Endothelial cell of umbilical vein (primary cell): ENCODE measurements around the gene PXT1. TPM values are rescaled to one million over a fixed set of nuclear protein-coding genes. Genes with fewer than 3 reads are reported as not detected.
"Not testable (repeated sequence)": the region's sequence is repeated elsewhere in the genome, so short reads cannot be mapped to it uniquely, and the experiment has no call there.

Source experiments
- BruUV-seq: library from RNA; stranded (reverse); fragments of 400-500 nt; replicated peaks from 2 replicates; lab custom pipeline; 2021; lab: Mats Ljungman, UMichigan
- CTCF ChIA-PET: fragments of 300-600, 350-600 bp; sonication (Branson Sonifier 250); formaldehyde crosslinking; loops from one replicate; lab custom pipeline; 2021; ENCODE audit warnings: antibody characterized with exemption, inconsistent platforms; lab: Charles Lee
- POLR2A ChIA-PET: fragments of 300-600, 350-600 bp; sonication (Branson Sonifier 250); formaldehyde crosslinking; loops from one replicate; lab custom pipeline; 2021; ENCODE audit warnings: antibody characterized with exemption, inconsistent platforms; lab: Charles Lee
- DNase-seq: peaks from one replicate; pipeline ENCODE4 v3.0.0-alpha.2; 2011; ENCODE audit warnings: low read depth, low spot score
- FAIRE-seq: peaks from 2 replicates; lab custom pipeline; 2011; peaks lifted over from hg19 to GRCh38; lab: Jason Lieb, UNC
- H2AFZ ChIP-seq: 2 replicates; pipeline ENCODE4 v1.6.0; 2012; ENCODE audit warnings: low read depth, low read length, control low read depth, inconsistent platforms
- H3K27ac ChIP-seq: 2 replicates; pipeline ENCODE4 v1.5.1; 2011; ENCODE audit warnings: low read depth, mild to moderate bottlenecking, control low read depth, low read length, moderate library complexity; ENCODE audit not compliant: insufficient read depth
- H3K27me3 ChIP-seq, 2 experiments: 2 replicates each; pipeline versions ENCODE4 v1.6.0 to v1.6.1; 2011; ENCODE audit warnings: low read length in 2 of 2, mixed read lengths in 1 of 2; ENCODE audit not compliant: control insufficient read depth in 2 of 2, insufficient read depth in 2 of 2
- H3K36me3 ChIP-seq, 2 experiments: 2 replicates in 1 of 2; 3 replicates in 1 of 2; pipeline ENCODE4 v1.5.1; 2011; ENCODE audit warnings: low read length in 2 of 2, mild to moderate bottlenecking in 1 of 2, moderate library complexity in 1 of 2; ENCODE audit not compliant: control insufficient read depth in 2 of 2, insufficient read depth in 2 of 2; ENCODE audit errors: extremely low read depth in 1 of 2
- H3K4me1 ChIP-seq: 3 replicates; pipeline ENCODE4 v1.5.1; 2011; ENCODE audit warnings: mild to moderate bottlenecking, low read length; ENCODE audit not compliant: control insufficient read depth, insufficient read depth; ENCODE audit errors: extremely low read depth
- H3K4me2 ChIP-seq: 2 replicates; pipeline ENCODE4 v1.6.1; 2011; ENCODE audit warnings: low read length, control low read depth, mixed read lengths; ENCODE audit not compliant: insufficient read depth
- H3K4me3 ChIP-seq, 3 experiments: fragments of 200-600 bp in 1 of 3; sonication (generic), shearing (Covaris generic) in 1 of 3; replicated peaks in 1 of 3; 2 replicates each; pipeline ENCODE4 v1.5.1; 2011 to 2016; ENCODE audit warnings: control low read depth in 3 of 3, low read length in 3 of 3, mild to moderate bottlenecking in 2 of 3, inconsistent platforms in 1 of 3, low read depth in 1 of 3, moderate library complexity in 1 of 3; ENCODE audit not compliant: insufficient read depth in 1 of 3
- H3K79me2 ChIP-seq: 2 replicates; pipeline ENCODE4 v1.6.0; 2012; ENCODE audit warnings: low read length, inconsistent platforms; ENCODE audit not compliant: control insufficient read depth, insufficient read depth
- H3K9ac ChIP-seq: replicated peaks from 2 replicates; pipeline ENCODE3; 2011; ENCODE audit warnings: low read length, control low read depth; ENCODE audit not compliant: insufficient read depth; ENCODE audit errors: extremely low read depth
- H3K9me1 ChIP-seq: replicated peaks from 3 replicates; pipeline ENCODE4 v1.6.0; 2011; ENCODE audit warnings: mild to moderate bottlenecking, low read length; ENCODE audit not compliant: control insufficient read depth, insufficient read depth; ENCODE audit errors: extremely low read depth
- H3K9me3 ChIP-seq: replicated peaks from 2 replicates; pipeline ENCODE4 v1.5.1; 2012; ENCODE audit warnings: low read length, inconsistent platforms; ENCODE audit not compliant: control insufficient read depth, insufficient read depth
- H4K20me1 ChIP-seq: replicated peaks from 2 replicates; pipeline ENCODE3; 2011; ENCODE audit warnings: mild to moderate bottlenecking, low read length; ENCODE audit not compliant: control insufficient read depth, insufficient read depth; ENCODE audit errors: extremely low read depth
- EZH2 ChIP-seq: IDR thresholded peaks from 2 replicates; pipeline ENCODE4 v1.6.1; 2012; ENCODE audit warnings: borderline replicate concordance, low read depth, mild to moderate bottlenecking, moderate library complexity, low read length, inconsistent platforms; ENCODE audit not compliant: severe bottlenecking
- FOS ChIP-seq: IDR thresholded peaks from 2 replicates; pipeline ENCODE4 v1.6.1; 2011; ENCODE audit warnings: mild to moderate bottlenecking, low read length, moderate library complexity, borderline replicate concordance; ENCODE audit not compliant: insufficient read depth
- GATA2 ChIP-seq: IDR thresholded peaks from 2 replicates; pipeline ENCODE4 v1.7.0; 2011; ENCODE audit warnings: low read depth, mild to moderate bottlenecking, moderate library complexity, mixed read lengths, low read length; ENCODE audit not compliant: insufficient read length, insufficient read depth
- JUN ChIP-seq: IDR thresholded peaks from 2 replicates; pipeline ENCODE4 v1.6.1; 2011; ENCODE audit warnings: borderline replicate concordance, low read depth; ENCODE audit not compliant: insufficient read length, insufficient read depth
- MYC ChIP-seq: IDR thresholded peaks from one replicate; pipeline ENCODE4 v1.6.1; 2011; ENCODE audit warnings: mild to moderate bottlenecking, low read depth, low read length
- POLR2A ChIP-seq: IDR thresholded peaks from 2 replicates; pipeline ENCODE4 v1.6.1; 2012; ENCODE audit warnings: low read depth, mild to moderate bottlenecking, control low read depth, low read length
- POLR2AphosphoS5 ChIP-seq: IDR thresholded peaks from 2 replicates; pipeline ENCODE4 v1.6.1; 2012; ENCODE audit warnings: low read depth, mild to moderate bottlenecking, control low read depth, low read length, moderate library complexity; ENCODE audit not compliant: insufficient read depth
- dilution Hi-C: fragments of 300-500 bp; cut with MboI; formaldehyde crosslinking; loops from one replicate; pipeline ENCODE4 v1.15.0; 2019; ENCODE audit warnings: low sequenced_read_pairs; ENCODE audit not compliant: extremely low pct_ligation_motif_present
- intact Hi-C: fragments of 100-400 bp; cut with micrococcal nuclease; formaldehyde crosslinking; loops from one replicate; pipeline ENCODE4 v1.10.0; 2022
- polyA plus RNA-seq, 4 experiments: library from polyadenylated mRNA; depleted of rRNA in 3 of 4; stranded (reverse) in 3 of 4; unstranded in 1 of 4; fragments of >200 nt; gene quantifications; 2 replicates each; pipeline versions ENCODE4 v1.2.1 to v1.2.3, GENCODE V29; 2011 to 2012; ENCODE audit warnings: missing spikeins in 1 of 4
- total RNA-seq: library from RNA; stranded (reverse); gene quantifications from 2 replicates; pipeline ENCODE4 v1.2.3, GENCODE V29; 2021
- TF ChIP-seq, protein P1 (sequence below), 2 donors: IDR thresholded peaks; 1 replicate in 1 of 2; 2 replicates in 1 of 2; pipeline ENCODE4 v1.5.1; 2011; ENCODE audit warnings: low read length in 2 of 2, mild to moderate bottlenecking in 2 of 2, moderate library complexity in 2 of 2, control low read depth in 1 of 2, inconsistent platforms in 1 of 2, low read depth in 1 of 2; ENCODE audit not compliant: insufficient read depth in 1 of 2; ENCODE audit errors: extremely low read depth in 1 of 2
- TF ChIP-seq, protein P2 (sequence below): IDR thresholded peaks from 2 replicates; pipeline ENCODE4 v1.6.1; 2011; ENCODE audit not compliant: insufficient read depth, insufficient read length

PXT1 gene
- total and polyA plus RNA-seq, 2 donors (not counting 3 experiments of a cell fraction or from before 2014, with no cell fraction given) = not detected

DNA sequence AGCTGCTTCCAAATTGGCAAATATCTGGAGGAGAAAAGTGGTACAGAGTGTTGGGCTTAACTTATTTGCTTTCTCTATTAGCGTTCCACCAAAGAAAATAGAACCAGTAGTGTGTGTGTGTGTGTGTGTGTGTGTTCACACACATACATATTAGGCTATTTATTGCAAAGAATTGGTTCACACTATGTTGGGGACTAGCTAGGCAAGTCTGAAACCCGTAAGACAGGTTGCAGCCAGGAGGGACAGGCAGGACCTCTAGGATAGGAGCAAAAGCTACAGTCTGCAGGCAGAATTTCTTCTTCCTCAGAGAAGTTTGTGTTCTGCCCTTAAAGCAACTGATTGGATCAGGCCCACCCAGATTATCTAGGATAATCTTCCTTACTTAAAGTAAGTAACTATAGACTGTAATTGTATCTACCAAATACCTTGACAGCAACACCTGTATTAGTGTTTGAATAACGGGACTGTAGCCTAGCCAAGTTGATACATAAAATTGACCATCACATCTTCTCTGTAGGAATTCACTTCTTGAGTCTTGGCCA, 12.9 kb upstream of the PXT1 start:
- TF ChIP-seq FOS (no peak), GATA2 (no peak), POLR2AphosphoS5 (no peak), MYC (no peak), POLR2A (no peak), JUN (no peak), EZH2 (no peak)
- TF ChIP-seq, protein P1, sequence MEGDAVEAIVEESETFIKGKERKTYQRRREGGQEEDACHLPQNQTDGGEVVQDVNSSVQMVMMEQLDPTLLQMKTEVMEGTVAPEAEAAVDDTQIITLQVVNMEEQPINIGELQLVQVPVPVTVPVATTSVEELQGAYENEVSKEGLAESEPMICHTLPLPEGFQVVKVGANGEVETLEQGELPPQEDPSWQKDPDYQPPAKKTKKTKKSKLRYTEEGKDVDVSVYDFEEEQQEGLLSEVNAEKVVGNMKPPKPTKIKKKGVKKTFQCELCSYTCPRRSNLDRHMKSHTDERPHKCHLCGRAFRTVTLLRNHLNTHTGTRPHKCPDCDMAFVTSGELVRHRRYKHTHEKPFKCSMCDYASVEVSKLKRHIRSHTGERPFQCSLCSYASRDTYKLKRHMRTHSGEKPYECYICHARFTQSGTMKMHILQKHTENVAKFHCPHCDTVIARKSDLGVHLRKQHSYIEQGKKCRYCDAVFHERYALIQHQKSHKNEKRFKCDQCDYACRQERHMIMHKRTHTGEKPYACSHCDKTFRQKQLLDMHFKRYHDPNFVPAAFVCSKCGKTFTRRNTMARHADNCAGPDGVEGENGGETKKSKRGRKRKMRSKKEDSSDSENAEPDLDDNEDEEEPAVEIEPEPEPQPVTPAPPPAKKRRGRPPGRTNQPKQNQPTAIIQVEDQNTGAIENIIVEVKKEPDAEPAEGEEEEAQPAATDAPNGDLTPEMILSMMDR (IDR thresholded peaks at IDR 0.05; ENCODE audit: extremely low read depth in 1 of 2, insufficient read depth in 1 of 2, low read depth in 1 of 2, low read length in 2 of 2) = no peak
- TF ChIP-seq, protein P2, sequence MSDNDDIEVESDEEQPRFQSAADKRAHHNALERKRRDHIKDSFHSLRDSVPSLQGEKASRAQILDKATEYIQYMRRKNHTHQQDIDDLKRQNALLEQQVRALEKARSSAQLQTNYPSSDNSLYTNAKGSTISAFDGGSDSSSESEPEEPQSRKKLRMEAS = no peak
- no peak overlapping the region for H3K9ac ChIP-seq
- intact Hi-C loops (no loop called here), dilution Hi-C loops (no loop called here)
- no peak overlapping the region for H3K4me3 ChIP-seq
- no peak overlapping the region for H3K27ac ChIP-seq
- FAIRE-seq (no peak), DNase-seq (no peak)
- H3K9me1 ChIP-seq = no peaks in the 10 kb centered on the region
- POLR2A ChIA-PET = no interaction called here
- no peaks in the 10 kb centered on the region for H3K4me1 ChIP-seq
- CTCF ChIA-PET = interaction anchor here (0.7 to 1.7 kb wide), 3 partner anchors 10 to 47 kb away, joined by 3 to 5 read pairs (median 4); no protein-coding TSS in a partner anchor
- H3K9me3 ChIP-seq = no peaks in the 10 kb centered on the region
- no TSS peak for BruUV-seq
- no peak overlapping the region for H2AFZ ChIP-seq
- peaks cover 4% of the 10 kb centered on the region for H4K20me1 ChIP-seq
- no peaks in the 10 kb centered on the region for H3K36me3 ChIP-seq
- H3K4me2 ChIP-seq = no peak overlapping the region
- H3K79me2 ChIP-seq = peaks cover 63% of the 10 kb centered on the region
- H3K27me3 ChIP-seq = no peaks in the 10 kb centered on the region

DNA sequence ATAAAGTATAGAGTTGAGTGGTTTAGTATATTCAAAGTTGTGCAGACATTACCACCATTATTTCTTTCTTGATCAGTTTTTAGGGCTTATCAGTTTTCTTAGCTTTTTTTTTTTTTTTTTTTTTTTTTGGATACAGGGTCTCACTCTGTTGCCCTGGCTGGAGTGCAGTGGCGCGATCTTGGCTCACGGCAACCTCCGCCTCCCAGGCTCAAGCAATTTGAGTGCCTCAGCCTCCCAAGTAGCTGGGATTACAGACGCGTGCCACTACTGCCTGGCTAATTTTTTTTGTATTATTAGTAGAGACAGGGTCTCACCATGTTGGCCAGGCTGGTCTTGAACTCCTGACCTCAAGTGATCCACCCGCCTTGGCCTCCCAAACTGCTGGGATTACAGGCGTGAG, 10.2 kb upstream of the PXT1 start:
- H3K4me1 ChIP-seq, H3K27ac ChIP-seq, intact Hi-C loops, H3K9me1 ChIP-seq, FAIRE-seq, dilution Hi-C loops, H3K4me3 ChIP-seq, BruUV-seq, H3K4me2 ChIP-seq, H3K36me3 ChIP-seq, H3K9ac ChIP-seq, H3K9me3 ChIP-seq, H4K20me1 ChIP-seq, DNase-seq, H2AFZ ChIP-seq, H3K27me3 ChIP-seq: not testable (repeated sequence)
- ChIA-PET CTCF (interaction anchor here (1.0 kb wide), 1 partner anchor 10 kb away, joined by 3 read pairs; no protein-coding TSS in a partner anchor), POLR2A (interaction anchor here (0.7 to 1.0 kb wide), 2 partner anchors 9 to 129 kb away, joined by 4 to 10 read pairs; no protein-coding TSS in a partner anchor)
- H3K79me2 ChIP-seq = peaks cover 62% of the 10 kb centered on the region

DNA sequence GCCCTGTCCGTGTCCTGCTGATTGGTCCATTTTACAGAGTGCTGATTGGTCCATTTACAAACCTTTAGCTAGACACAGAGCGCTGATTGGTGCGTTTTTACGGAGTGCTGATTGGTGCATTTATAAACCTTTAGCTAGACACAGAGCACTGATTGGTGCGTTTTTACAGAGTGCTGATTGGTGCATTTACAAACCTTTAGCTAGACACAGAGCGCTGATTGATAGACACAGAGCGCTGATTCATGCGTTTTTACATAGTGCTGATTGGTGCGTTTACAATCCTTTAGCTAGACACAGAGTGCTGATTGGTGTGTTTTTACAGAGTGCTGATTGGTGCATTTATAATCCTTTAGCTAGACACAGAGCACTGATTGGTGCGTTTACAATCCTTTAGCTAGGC, 6.5 kb upstream of the PXT1 start:
- DNase-seq, H2AFZ ChIP-seq, H3K9me1 ChIP-seq, intact Hi-C loops, H3K36me3 ChIP-seq, H3K27me3 ChIP-seq, POLR2A ChIA-PET, H4K20me1 ChIP-seq, H3K9ac ChIP-seq, BruUV-seq, dilution Hi-C loops, H3K4me2 ChIP-seq, FAIRE-seq, H3K27ac ChIP-seq, H3K4me3 ChIP-seq, H3K9me3 ChIP-seq: not testable (repeated sequence)
- peaks cover 65% of the 10 kb centered on the region for H3K79me2 ChIP-seq
- peaks cover 14% of the 10 kb centered on the region for H3K4me1 ChIP-seq
- CTCF ChIA-PET = interaction anchor here (1.5 to 2.3 kb wide), 2 partner anchors 12 to 18 kb away, joined by 3 to 6 read pairs; no protein-coding TSS in a partner anchor
